HCT116 (cell line): ENCODE results near the gene AGAP1. TPM values are rescaled to one million over a fixed set of nuclear protein-coding genes. Genes with fewer than 3 reads are reported as not detected.

Source experiments
- ATAC-seq: fragments of 200-7000 bp; cut with Tn5 transposase; 2 replicates; pipeline ENCODE4 v1.9.1; 2020; ENCODE audit warnings: mild to moderate bottlenecking, moderate library complexity
- BruUV-seq: library from RNA; stranded (reverse); fragments of 400-500 nt; replicated peaks from 2 replicates; lab custom pipeline; 2021; lab: Mats Ljungman, UMichigan
- CTCF ChIA-PET: fragments of 300-600 bp; sonication (Branson Sonifier 250); formaldehyde crosslinking; loops from one replicate; lab custom pipeline; 2021; ENCODE audit warnings: antibody characterized with exemption; lab: Charles Lee
- POLR2A ChIA-PET: fragments of 300-600, 350-600 bp; sonication (Branson Sonifier 250); formaldehyde crosslinking; loops from one replicate; lab custom pipeline; 2021; ENCODE audit warnings: antibody characterized with exemption; lab: Charles Lee
- RAD21 ChIA-PET, 2 experiments: fragments of 300-600 bp; sonication (Branson Sonifier 250); formaldehyde crosslinking; loops; one replicate each; lab custom pipeline; 2023; ENCODE audit warnings: low total read pairs in 2 of 2; ENCODE audit not compliant: uncharacterized antibody in 2 of 2, unreplicated experiment in 2 of 2, low non-redundant PET in 1 of 2; lab: Charles Lee
- DNase-seq: peaks from one replicate; pipeline ENCODE4 v3.0.0-alpha.2; 2010; ENCODE audit warnings: low read depth, low spot score
- H2AFZ ChIP-seq: fragments of 200-600 bp; shearing (Covaris generic), sonication (generic); 2 replicates; pipeline ENCODE4 v1.6.1; 2017; ENCODE audit warnings: low read depth, mixed run types, mixed read lengths, antibody characterized with exemption, low read length; ENCODE audit not compliant: poor library complexity, severe bottlenecking
- H3K27ac ChIP-seq: 2 replicates; pipeline ENCODE4 v1.5.1; 2012; ENCODE audit warnings: low read depth, low read length
- H3K27me3 ChIP-seq: fragments of 200-600 bp; sonication (generic); 2 replicates; pipeline ENCODE4 v1.6.1; 2016; ENCODE audit warnings: mixed run types, low read length, mixed read lengths; ENCODE audit not compliant: insufficient read depth
- H3K36me3 ChIP-seq, 2 experiments: fragments of 200-500 bp in 1 of 2; fragments of 200-600 bp in 1 of 2; sonication (Bioruptor generic) in 1 of 2; sonication (generic) in 1 of 2; 2 replicates each; pipeline versions ENCODE4 v1.5.1 to v1.6.1; 2014 to 2016; ENCODE audit warnings: low read length in 2 of 2, inconsistent platforms in 1 of 2, mixed read lengths in 1 of 2, mixed run types in 1 of 2; ENCODE audit not compliant: insufficient read depth in 2 of 2, control insufficient read depth in 1 of 2
- H3K4me1 ChIP-seq, 2 experiments: fragments of 200-600 bp in 1 of 2; sonication (generic) in 1 of 2; 2 replicates each; pipeline versions ENCODE4 v1.5.1 to v1.6.1; 2012 to 2017; ENCODE audit warnings: low read length in 2 of 2, inconsistent platforms in 1 of 2, mild to moderate bottlenecking in 1 of 2, mixed read lengths in 1 of 2, mixed run types in 1 of 2, moderate library complexity in 1 of 2; ENCODE audit not compliant: insufficient read depth in 2 of 2, control insufficient read depth in 1 of 2
- H3K4me2 ChIP-seq: fragments of 200-600 bp; sonication (generic); 2 replicates; pipeline ENCODE4 v1.6.1; 2017; ENCODE audit warnings: mixed run types, low read length, mixed read lengths
- H3K4me3 ChIP-seq, 2 experiments: fragments of 200-600 bp in 1 of 2; sonication (generic) in 1 of 2; replicated peaks in 1 of 2; 2 replicates each; pipeline ENCODE4 v1.5.1; 2011 to 2016; ENCODE audit warnings: low read length in 2 of 2, control low read depth in 1 of 2, low read depth in 1 of 2, mild to moderate bottlenecking in 1 of 2, mixed read lengths in 1 of 2, mixed run types in 1 of 2
- H3K79me2 ChIP-seq: fragments of 200-600 bp; sonication (generic); 2 replicates; pipeline ENCODE4 v1.6.1; 2017; ENCODE audit warnings: mild to moderate bottlenecking, mixed run types, low read length, moderate library complexity, mixed read lengths; ENCODE audit not compliant: insufficient read depth
- H3K9ac ChIP-seq: fragments of 200-600 bp; sonication (generic); 2 replicates; pipeline ENCODE4 v1.6.1; 2016; ENCODE audit warnings: low read length, mixed read lengths
- H3K9me2 ChIP-seq: fragments of 200-600 bp; sonication (generic), shearing (Covaris generic); 2 replicates; pipeline ENCODE4 v1.6.1; 2017; ENCODE audit warnings: mixed run types, mild to moderate bottlenecking, moderate library complexity; ENCODE audit not compliant: insufficient read depth
- H3K9me3 ChIP-seq, 2 experiments: fragments of 200-500 bp in 1 of 2; fragments of 200-600 bp in 1 of 2; sonication (Bioruptor generic) in 1 of 2; sonication (generic) in 1 of 2; 2 replicates each; pipeline ENCODE4 v1.6.1; 2014 to 2017; ENCODE audit warnings: low read length in 2 of 2, mixed read lengths in 2 of 2, inconsistent platforms in 1 of 2, low read depth in 1 of 2, mild to moderate bottlenecking in 1 of 2, mixed run types in 1 of 2, moderate library complexity in 1 of 2; ENCODE audit not compliant: control insufficient read depth in 1 of 2, insufficient read depth in 1 of 2
- H4K20me1 ChIP-seq: fragments of 200-600 bp; sonication (generic), shearing (Covaris generic); 2 replicates; pipeline ENCODE4 v1.6.1; 2017; ENCODE audit warnings: mixed run types, mild to moderate bottlenecking, moderate library complexity; ENCODE audit not compliant: insufficient read depth
- CBX3 ChIP-seq: IDR thresholded peaks from 2 replicates; pipeline ENCODE4 v1.6.1; 2012; ENCODE audit warnings: low read depth
- CEBPB ChIP-seq: IDR thresholded peaks from 2 replicates; pipeline ENCODE4 v1.6.1; 2012; ENCODE audit warnings: low read depth
- MAX ChIP-seq: IDR thresholded peaks from 2 replicates; pipeline ENCODE4 v1.6.1; 2012
- REST ChIP-seq: IDR thresholded peaks from 2 replicates; pipeline ENCODE4 v1.6.1; 2012; ENCODE audit warnings: low read depth
- TCF7L2 ChIP-seq: IDR thresholded peaks from 2 replicates; pipeline ENCODE4 v1.7.0; 2011; ENCODE audit warnings: borderline replicate concordance, inconsistent platforms; ENCODE audit not compliant: insufficient read depth, insufficient read length; ENCODE audit errors: extremely low read depth
- YY1 ChIP-seq: IDR thresholded peaks from 2 replicates; pipeline ENCODE4 v1.6.1; 2011; ENCODE audit warnings: low read length, low read depth, moderate library complexity, mild to moderate bottlenecking; ENCODE audit not compliant: insufficient replicate concordance; ENCODE audit errors: extremely low read depth
- intact Hi-C: fragments of 100-400 bp; cut with micrococcal nuclease; formaldehyde crosslinking; loops from 2 replicates; pipeline ENCODE4 v1.10.0; 2022
- total RNA-seq: library from RNA; stranded (reverse); gene quantifications from one replicate; pipeline ENCODE4 v1.2.1, GENCODE V29; 2021; ENCODE audit not compliant: unreplicated experiment
- TF ChIP-seq, protein P1 (sequence below), 3 experiments: fragments of 200-600 bp in 1 of 3; sonication (generic) in 1 of 3; IDR thresholded peaks in 2 of 3; conservative IDR thresholded peaks in 1 of 3; 2 replicates each; pipeline ENCODE4 v1.5.1; 2012 to 2017; ENCODE audit warnings: low read depth in 2 of 3, low read length in 2 of 3, antibody characterized with exemption in 1 of 3, borderline replicate concordance in 1 of 3, control low read depth in 1 of 3, mild to moderate bottlenecking in 1 of 3, mixed read lengths in 1 of 3, mixed run types in 1 of 3, moderate library complexity in 1 of 3; ENCODE audit not compliant: insufficient read depth in 1 of 3

AGAP1 gene
- total RNA-seq, 1 experiment from 2014 or later, result 43.8 TPM

- Histone ChIP-seq H3K4me3 (no peak overlapping the region), H3K4me2 (no peak overlapping the region), H3K79me2 (no peaks in the 10 kb centered on the region), H3K4me1 (no peaks in the 10 kb centered on the region), H3K9me2 (no peaks in the 10 kb centered on the region; the same call in 1 of the 2 replicates), H4K20me1 (no peaks in the 10 kb centered on the region), H3K9me3 (no peaks in the 10 kb centered on the region), H3K27ac (no peak overlapping the region), H2AFZ (no peak overlapping the region), H3K36me3 (no peaks in the 10 kb centered on the region), H3K9ac (no peak overlapping the region), H3K27me3 (no peaks in the 10 kb centered on the region)
- CTCF ChIA-PET, result no interaction called here
- intact Hi-C loops, result no loop called here
- POLR2A ChIA-PET, result no interaction called here
- ATAC-seq (no peak), DNase-seq (no peak)
- TF ChIP-seq REST, result no peak
- TF ChIP-seq MAX, result no peak
- TF ChIP-seq, protein P1, sequence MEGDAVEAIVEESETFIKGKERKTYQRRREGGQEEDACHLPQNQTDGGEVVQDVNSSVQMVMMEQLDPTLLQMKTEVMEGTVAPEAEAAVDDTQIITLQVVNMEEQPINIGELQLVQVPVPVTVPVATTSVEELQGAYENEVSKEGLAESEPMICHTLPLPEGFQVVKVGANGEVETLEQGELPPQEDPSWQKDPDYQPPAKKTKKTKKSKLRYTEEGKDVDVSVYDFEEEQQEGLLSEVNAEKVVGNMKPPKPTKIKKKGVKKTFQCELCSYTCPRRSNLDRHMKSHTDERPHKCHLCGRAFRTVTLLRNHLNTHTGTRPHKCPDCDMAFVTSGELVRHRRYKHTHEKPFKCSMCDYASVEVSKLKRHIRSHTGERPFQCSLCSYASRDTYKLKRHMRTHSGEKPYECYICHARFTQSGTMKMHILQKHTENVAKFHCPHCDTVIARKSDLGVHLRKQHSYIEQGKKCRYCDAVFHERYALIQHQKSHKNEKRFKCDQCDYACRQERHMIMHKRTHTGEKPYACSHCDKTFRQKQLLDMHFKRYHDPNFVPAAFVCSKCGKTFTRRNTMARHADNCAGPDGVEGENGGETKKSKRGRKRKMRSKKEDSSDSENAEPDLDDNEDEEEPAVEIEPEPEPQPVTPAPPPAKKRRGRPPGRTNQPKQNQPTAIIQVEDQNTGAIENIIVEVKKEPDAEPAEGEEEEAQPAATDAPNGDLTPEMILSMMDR (IDR thresholded peaks at IDR 0.05 in 2 of 3, conservative IDR thresholded peaks at IDR 0.05 in 1 of 3; ENCODE audit: borderline replicate concordance in 1 of 3, insufficient read depth in 1 of 3, low read depth in 2 of 3, low read length in 2 of 3), result no peak
- TF ChIP-seq CBX3, result no peak
- TF ChIP-seq YY1, result no peak
- no peak for TF ChIP-seq CEBPB
- no peak for TF ChIP-seq TCF7L2
- RAD21 ChIA-PET, result no interaction called here
- no TSS peak for BruUV-seq
These were observed 515.0 kb downstream of the AGAP1 start for GRCh38 chr2:236008857-236009256.
